GM18507 (cell line): ENCODE data around the gene POC1B.

Experiments
- DNase-seq: peaks from one replicate; pipeline ENCODE4 v3.0.0; 2011; ENCODE audit warnings: low read depth; ENCODE audit not compliant: insufficient read length; ENCODE audit errors: extremely low spot score
- FAIRE-seq: peaks from 2 replicates; lab custom pipeline; 2011; peaks lifted over from hg19 to GRCh38; lab: Jason Lieb, UNC

The POC1B gene

GRCh38 chr12:89372584-89373370 lies 153.1 kb downstream of the POC1B start:
- no peak for FAIRE-seq
- no peak for DNase-seq

- DNase-seq (no peak), FAIRE-seq (no peak)
These were observed 155.0 kb downstream of the POC1B start for GRCh38 chr12:89370850-89371249.

- no peak for FAIRE-seq
These were observed 155.4 kb downstream of the POC1B start for GRCh38 chr12:89370421-89370831.

More at GRCh38 chr12:89370421-89370831, 155.4 kb downstream of the POC1B start:
- no peak for DNase-seq
